Measurements from ENCODE around the gene PROB1.
"Not testable (repeated sequence)": the region's sequence is repeated elsewhere in the genome, so short reads cannot be mapped to it uniquely, and the experiment has no call there.

The PROB1 gene

DNA sequence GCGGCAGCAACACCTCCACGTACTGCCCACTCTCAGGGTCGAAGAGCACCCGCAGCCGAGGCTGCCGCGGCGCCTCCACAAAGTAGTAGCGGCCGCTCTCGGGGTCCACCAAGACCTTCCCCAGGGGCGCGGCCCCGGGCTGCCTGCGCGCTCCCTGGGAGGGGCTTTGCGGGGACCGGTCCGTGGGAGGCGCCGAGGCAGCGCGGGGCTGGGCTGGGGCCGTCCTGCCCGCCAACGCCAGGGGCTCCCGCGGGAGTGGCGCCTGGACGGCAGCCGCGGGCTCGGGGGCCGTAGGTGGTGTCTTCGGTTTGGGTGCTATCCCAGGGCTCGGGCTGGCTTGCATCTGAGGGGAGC, 2.6 kb downstream of the PROB1 start:
- DNase-seq (ENCODE audit: low read depth): no peak

GRCh38 chr5:139391570-139392323, 3.2 kb downstream of the PROB1 start:
- DNase-seq (ENCODE audit: low read depth): no peak

DNA sequence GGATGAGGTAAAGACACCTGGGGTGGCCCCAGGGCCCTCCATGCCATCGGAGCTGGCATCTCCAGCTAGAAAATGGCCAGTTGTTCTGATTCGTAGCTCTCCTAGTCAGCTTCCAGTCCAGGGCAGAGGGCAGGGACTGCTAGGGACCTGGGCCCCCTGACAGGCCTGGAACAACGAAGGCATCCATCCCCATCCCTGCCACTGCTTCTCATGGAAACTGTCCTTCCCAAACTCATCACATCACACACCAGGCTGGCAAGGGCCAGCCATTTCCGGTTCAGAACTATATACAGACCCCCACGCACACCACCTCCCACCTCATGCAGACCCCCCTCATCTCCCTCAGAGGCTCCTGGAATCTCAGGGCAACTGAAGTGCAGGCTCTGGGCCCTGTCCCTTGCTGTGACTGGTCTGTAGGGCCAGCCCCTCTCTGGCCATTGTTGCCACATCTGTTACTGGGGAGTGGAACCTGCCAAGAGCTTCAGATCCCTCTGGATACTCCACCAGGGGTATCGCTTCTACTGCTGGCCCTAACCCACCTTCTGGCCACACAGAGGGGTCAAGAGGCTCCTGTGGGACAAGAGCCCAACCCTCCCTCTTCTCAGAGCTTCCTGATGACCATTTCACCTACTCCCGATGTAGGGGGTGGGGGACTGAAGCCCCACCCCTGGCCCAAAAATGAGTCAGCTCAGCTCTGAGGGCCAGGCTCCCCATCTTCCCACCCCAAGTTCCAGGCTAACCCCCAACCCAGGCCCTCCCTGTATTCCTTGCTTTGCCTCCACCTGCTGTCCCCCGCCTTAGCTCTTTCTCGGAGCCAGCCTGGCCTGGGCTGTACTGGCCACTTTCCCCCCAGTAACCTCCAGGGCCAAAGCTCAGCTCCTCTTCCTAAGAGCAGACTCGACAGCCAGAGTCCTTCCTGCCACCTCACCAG, 4.0 kb downstream of the PROB1 start:
- no peak for DNase-seq (ENCODE audit: low read depth)

DNA sequence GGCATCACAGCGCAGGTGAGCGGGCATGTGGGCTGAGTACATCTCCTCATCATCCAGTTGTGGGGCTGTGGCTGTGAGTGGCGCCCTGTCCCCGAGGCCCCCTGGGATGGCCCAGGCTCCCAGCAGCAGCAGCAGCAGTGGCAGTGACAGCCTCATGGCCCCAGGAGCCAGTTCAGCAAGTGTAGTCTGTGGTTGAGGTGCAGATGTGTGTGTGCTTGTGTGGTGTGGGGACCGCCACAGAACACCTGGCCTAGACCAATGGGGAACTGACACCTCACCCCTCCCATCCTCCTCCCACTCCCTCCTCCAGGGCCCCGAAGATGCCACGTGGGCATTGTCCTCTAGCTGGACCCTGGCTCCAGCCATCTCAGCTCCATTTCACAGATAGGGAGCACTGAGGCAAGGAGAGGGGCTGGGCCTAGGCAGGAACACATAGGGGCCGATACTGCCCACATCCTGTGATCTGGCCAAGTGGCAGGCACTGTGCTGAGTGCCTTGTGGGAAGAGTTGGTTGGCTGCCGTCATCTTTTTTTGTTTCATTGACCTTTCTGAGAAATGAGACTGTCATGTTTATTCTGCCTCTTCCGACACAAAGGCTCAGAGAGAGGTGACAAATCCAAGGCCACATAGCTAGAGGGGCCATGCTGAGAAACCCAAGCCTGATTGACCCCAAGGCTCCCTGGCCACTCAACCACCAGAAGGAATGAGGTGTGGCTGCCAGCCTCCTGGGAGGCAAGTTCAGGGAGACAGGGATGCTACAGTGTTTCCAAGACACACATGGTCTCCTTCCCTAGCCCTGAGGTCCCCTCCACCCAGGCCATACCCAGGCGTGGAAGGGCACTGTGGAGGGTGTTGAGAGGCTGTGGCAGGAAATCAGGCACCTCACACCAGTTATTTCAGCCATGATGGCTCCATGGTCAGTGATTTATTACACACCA, 4.9 kb downstream of the PROB1 start, which contains the start of gene MZB1:
Gene MZB1, minus strand, starts transcription at position 213 of the 938 bp plus-strand sequence. Its CDS starts 57 bp downstream, at position 156.
- DNase-seq (ENCODE audit: low read depth): no peak

GRCh38 chr5:139388198-139388821, 6.6 kb downstream of the PROB1 start:
- DNase-seq (ENCODE audit: low read depth): no peak

- no peak for DNase-seq (ENCODE audit: low read depth)
These were observed 7.2 kb downstream of the PROB1 start for GRCh38 chr5:139387611-139388197.

GRCh38 chr5:139386956-139387355, 7.9 kb downstream of the PROB1 start:
- not testable (repeated sequence) for DNase-seq (ENCODE audit: low read depth)

DNA sequence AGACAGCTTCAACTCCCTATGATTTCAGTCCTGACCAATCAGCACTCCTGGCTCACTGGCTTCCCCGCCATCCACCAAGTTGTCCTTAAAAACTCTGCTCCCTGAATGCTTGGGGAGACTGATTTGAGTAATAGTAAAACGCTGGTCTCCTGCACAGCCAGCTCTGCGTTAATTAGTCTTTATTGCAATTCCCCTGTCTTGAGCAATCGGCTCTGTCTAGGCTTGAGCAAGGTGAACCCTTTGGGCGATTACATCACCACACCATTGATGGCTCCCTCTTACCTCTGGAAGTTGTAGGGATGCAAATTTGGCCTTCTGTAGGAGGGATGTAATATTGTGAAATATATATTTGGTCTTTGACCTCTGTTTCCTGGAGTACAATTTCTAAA, 8.9 kb downstream of the PROB1 start:
- no peak for DNase-seq (ENCODE audit: low read depth)

DNA sequence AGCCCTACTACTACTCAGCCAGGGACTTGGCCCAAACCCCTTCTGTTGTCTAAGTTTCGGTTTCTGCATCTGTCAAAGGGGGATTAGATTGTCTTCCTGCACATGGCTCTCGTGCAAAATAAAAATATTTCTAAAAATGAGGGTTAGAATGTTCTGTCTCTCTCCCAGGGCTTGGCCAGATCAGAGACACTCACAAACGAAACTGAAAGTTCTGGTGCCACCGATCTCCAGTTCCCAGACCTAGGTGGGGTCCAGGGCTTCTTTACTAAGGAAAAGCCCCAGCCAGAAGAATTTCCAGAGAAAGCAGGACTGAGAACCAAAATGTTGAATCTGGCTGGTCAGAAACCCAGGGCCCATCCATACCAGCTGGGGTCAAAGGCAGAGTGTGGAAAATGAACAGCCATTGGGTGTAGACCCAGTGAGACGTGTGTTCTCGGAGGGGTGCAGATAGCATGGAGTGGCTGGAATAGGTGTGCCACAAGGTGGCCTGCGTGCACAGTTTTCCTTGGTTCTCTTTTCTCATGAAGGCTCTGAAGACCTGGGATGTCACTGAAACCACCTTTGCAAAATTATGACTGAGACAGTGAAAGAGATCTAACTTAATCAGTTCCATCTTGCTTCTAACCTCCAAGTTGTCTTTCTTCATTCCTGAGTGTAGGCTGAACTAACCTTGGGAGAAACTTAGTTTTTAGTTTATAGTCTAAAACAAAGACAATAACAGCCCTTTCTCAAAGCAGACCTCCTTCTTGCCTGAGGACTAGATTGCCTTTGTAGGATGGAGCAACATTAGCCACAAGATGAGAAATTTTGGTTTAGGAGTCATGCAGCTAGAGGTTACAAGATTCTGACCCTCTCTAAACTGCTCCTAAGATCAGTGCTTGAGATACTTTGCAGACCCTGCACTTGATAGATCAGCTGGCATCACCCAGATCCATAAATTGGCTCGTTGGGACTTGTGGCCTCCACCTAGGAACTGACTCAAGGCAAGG, 9.5 kb downstream of the PROB1 start:
- DNase-seq (ENCODE audit: low read depth): no peak

DNA sequence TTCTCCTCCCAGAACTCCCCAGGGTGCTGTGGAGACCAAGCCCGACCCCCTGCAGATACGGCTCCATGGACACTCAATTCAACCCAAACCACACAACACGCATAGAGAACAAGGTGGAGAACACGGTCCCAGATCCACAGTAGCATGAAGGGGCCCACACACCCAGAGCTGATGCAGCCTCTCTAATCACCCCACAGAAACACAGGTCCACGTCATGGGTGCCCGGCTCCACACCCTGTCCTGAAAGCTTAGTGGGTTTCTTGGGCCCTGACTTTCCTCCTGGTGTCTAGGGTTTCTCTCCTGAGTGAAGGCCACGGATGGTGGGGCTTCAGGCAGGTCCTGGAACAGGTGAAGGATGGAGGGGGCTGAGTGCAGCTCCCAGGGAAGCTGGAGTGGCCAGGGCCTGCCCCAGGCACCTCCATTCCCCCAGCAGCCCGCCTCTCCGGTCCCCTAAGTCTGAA, 10.3 kb downstream of the PROB1 start:
- no peak for DNase-seq (ENCODE audit: low read depth)

DNA sequence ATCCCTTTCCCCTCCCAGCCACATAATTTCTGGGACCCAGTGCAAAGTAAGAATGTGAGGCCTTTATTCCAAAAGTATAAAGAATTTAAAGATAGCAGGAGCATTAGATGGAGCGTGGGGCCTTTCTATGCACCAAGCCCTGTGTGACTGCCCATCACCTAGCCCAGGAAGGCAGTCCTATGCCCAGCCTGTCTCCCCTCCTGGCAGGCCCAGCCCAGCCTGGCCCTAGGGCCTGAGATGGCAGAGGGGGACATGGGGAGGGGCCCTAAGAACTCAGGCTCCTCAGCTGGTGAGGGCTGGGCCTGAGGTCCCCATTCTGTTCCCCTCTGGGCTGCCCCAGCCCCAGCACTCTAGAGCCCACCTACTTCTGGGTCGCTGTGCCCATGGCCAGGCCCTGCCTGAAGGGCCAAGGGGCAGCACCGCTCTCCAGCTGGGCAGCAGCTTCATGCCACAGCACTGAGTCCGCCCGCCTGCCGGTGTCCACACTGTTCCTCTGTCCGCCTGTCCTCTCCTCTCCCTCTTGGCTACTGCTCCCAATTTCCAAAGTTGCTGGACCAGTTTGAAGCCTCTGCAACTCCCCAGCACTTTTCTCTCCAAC, 10.8 kb downstream of the PROB1 start:
- no peak for DNase-seq (ENCODE audit: low read depth)

DNA sequence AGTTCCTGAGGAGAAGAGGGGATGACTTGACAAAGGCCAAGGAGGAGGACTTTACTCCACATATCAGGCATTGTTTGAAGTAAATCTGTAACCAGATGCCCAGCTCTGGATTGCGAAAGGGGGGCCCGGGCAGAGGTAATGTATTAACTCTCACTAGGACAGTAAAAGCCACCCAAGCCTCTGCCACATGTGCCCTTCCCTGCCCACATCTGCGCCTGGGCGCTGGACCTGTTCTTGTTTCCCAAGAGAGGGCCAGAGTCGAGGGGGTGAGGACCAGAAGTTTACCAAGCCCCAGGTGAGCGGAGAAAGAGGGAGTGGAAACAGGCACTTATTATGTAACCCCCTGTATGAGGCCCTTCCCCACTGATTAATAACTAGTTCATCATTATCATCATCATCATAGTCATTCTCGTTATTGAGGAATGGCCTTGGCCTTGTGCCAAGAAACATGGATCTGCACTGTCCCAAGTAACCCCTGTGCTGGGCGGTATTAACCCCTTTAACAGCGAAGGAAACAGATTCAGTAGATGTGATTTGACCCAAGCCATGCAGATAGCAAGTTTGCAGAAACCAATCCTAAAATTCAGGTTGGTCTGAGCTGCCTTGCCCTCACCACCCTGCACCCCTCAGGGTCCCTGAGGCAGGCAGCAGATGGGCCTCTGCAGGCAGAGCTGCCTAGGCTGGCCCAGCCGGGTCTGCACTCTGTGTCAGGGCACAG, 11.5 kb downstream of the PROB1 start, which contains the start of gene SLC23A1:
Gene SLC23A1, minus strand, starts transcription at position 23 of the 718 bp plus-strand sequence. CDS start 44 bp downstream, outside the sequence.
- no peak for DNase-seq (ENCODE audit: low read depth)

GRCh38 chr5:139382807-139383206, 12.1 kb downstream of the PROB1 start:
- no peak for DNase-seq (ENCODE audit: low read depth)

- DNase-seq (ENCODE audit: low read depth): no peak
These were observed 12.8 kb downstream of the PROB1 start for GRCh38 chr5:139381837-139382761.

- DNase-seq (ENCODE audit: low read depth): no peak
These were observed 15.1 kb downstream of the PROB1 start for GRCh38 chr5:139379626-139380449.

- DNase-seq (ENCODE audit: low read depth): no peak
These were observed 16.0 kb downstream of the PROB1 start for GRCh38 chr5:139378941-139379361.
